Kidney glomerular epithelial cell (primary cell): ENCODE results near the gene LARP4B.
"Not testable (repeated sequence)": the region's sequence is repeated elsewhere in the genome, so short reads cannot be mapped to it uniquely, and the experiment has no call there.

Experiments
- DNase-seq: peaks from one replicate; lab custom pipeline; 2025; lab: John Stamatoyannopoulos, UW

Gene LARP4B

DNA sequence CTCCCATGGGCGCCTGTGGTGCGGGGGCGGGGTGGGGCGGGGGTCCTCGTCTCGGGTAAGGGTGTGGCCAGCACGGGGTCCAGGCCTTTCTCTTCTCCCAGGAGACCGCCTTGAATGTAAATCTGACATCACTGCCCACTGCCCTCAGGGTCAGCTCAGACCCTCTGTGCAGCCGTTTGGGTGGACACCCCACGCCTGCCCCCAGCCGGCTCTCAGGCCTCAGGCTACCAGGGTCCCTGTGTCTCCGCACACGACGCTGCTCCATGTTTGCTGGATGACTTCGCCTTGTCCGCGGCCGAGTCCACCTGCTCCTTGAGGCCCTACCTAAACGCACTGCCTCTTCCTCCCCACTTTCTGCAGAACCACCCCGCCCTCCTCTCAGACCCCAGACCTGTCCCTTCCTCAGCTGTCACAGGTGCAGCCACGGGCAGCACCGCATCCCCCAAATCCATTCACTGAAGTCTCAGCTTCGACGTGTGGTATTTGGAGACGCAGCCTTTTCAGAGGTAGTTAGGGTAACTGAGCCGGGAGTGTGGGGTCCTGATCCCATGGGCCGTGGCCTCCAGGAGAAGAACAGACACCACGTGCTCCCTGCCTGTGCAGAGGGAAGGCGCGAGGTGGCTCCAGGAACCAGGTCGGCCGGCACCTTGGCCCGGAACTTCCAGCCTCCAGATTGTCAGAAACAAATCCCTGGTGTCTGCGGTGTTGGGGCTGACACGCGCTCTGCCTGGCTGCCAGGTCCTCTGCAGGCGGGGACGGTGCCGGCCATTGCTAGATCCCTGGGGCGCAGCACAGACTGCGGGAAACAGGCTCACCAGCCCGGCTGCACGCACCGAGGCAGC, 144.7 kb downstream of the LARP4B start:
- no peak for DNase-seq

DNA sequence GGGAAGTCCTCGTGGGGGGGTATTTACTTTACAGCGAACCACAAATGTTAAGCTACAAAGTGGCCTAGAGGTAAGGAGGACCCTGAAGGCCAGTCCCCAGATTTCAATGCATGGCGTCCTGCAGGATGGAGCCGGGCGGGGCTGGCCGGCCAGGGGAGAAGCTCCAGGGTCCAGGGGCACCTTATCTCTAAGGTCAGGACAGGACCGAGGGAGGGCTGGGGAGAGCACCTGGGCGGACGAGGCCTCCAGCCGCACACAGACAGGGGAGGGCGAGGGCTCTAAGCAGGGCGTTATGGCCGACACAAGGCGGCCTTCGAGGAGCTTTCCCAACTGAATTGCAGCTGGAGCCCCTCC, 145.7 kb downstream of the LARP4B start:
- no peak for DNase-seq

DNA sequence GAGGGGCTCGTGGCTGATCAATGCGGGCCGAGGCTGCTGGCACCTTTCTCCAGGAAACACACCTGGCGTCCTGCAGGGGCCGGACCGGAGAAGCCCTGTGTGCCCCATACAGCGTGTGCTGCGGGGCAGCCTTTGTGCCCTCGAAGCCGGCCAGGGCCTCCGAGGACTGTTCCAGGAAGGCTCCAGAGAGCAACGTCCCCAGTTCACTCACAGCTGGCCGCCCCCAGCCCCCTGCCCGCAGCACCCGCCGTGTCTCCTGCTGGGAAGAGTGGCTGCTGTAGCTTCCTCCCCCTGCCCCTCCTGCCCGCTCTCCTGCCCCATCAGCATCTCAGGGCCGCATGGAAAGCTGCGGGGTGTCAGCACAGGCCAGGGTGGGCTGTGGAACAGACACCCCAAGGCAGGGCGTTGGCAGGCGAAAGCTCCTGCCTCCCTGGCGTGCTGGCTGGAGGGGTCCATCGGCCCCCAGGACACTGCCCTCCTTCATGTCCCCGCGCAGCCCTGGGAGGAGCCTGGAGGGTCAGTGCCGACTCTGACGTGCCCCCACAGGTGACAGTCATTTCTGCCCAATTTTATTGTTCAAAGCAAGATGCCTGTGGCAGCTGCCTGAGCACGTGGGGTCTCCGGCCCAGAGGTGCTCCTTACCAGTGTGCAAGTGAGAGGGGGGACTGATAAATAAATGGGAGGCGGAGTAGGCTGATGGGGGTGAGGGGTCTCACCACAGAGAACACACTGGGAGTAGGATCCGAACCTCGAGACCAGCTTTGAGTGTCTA, 146.2 kb downstream of the LARP4B start:
- no peak for DNase-seq

DNA sequence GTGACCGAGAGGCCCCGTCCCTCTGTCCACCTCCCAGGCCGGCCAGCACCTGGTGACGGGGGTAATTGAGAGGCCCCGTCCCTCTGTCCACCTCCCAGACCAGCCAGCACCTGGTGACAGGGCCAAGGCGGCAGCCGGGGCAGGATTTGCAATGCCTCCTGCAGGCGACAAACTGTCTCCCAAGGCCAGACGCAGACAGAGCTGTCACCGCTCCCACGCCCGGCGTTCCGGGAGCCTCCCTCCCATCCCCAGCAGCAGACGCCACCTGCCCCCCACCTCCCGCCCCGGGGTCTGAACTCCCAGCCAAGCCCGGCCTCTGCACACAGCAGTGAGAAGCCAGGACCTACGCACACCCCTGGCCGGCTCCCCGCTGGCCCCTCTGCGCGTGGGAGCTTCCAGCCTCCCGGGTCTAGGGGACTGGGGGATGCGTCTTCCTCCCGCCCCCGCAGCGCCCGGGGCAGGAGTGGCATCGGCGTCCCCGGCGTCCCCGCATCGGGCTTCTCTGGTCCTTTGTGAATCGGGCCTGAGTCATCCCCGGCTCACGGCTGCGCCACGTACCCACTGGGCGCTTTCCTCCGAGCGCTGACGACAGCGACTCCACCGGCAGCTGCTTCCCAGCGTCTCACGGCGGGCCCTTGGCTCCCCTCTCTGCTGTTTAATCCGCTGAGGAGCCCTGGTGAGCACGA, 147.0 kb downstream of the LARP4B start:
- peak; percentile 41 for DNase-seq

DNA sequence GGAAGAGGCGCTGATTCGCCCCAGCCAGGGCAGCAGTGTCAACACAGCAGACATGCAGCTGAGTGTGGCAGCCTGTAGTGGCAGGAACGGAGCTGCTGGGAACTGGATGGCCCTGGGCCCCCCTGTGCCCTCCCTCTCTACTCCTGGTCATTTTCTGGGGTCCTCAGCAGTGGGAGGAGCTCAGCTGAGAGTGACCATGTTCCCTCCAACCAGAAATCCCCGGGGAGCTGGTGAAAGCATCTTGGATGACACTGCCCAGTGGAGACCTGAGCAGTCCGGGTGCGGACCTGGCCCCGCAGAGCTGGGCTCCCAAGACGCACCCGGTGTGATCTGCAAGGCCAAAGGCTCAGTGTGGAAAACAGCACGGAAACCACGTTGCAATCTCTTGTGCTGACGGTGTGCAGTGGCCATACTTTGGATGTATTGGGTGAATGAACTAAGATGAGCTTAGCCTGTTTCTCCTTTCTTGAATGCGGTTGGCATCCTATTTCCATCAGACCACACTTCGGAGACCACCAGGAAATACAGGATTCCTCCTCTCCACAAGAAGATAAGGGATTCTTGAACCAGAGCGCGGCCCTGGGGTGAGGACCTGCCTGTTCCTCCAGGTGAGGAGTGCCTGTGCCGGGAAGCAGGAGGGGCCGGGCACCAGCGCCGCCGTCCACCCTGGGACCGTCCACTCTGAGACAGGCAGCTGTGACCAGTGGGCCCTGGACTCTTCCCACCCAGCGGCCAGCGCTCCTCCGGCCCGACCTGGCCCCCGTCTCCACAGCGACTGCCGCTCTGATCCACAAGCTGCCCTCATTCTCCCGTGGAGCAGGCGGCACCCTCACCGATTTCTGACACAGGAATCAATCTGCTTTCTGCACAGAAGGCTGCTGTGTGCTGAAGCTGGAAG, 148.5 kb downstream of the LARP4B start:
- DNase-seq, result no peak

DNA sequence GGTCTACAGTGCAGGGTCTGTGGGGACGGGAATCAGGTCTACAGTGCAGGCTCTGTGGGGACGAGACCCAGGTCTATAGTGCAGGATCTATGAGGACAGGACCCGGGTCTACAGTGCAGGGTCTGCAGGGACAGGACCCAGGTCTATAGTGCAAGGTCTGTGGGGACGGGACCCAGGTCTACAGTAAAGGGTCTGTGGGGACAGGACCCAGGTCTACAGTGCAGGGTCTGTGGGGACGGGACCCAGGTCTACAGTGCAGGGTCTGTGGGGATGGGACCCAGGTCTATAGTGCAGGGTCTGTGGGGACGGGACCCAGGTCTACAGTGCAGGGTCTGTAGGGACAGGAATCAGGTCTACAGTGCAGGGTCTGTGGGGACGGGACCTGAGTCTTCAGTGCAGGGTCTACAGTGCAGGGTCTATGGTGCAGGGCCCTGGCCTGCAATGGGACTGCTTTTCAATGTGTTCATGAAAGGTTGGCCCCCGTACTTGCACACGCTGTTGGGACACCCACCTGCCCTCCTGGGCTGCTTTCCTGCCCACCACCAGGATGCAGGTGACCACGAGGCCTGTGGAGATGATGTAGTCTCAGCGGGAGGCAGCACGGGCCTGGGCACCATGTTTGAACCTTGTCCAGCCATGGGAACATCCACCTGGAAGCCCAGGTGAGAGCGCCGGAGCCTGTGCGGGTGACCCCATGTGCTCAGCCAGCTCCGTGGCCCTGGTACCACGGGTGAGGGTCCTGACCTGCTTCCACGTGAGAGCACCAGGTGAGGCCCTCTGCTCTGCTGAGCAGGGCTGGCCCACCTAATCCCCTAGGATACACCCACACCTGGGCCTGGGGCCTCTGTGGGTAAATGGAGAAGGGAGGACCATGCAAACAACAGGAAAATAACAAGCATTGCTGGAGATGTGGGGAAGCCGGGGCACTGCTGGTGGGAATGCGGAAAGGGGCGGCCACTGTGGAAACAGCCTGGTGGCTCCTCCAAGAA, 150.7 kb downstream of the LARP4B start:
- DNase-seq, result no peak

DNA sequence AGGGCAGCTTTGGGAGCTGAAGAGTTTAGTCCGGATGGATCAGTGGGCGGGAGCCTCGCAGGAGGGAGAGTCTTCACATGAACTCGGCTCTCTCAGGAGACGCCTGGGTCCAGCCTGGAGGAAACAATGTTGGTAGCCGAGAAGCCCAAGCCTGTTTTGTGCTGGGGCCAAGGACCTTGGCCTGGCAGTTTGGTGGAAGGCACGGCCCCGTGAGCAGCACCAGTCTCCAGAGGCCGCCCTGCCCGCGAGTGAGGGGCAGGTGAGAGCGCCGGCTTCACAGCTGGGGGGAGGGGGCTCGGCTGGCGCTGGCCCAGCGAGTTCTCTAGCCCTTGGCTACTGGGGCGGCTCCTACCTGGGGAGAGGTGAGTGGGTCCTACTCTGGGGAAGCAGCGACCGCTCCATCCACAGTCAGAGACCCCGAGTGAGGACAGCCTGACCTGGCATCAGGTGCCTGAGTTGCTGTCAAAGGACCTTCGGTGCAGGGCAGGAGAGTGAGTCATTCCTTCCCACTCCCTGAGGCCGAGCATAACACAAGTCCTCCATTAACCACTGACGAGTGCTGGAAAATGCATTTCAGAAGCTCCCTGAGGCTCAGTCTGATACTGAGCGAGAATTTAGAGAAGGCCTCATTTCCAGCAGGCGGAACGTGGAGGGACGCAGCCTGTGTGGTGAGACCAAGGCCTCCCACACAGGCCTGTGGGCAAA, 152.7 kb downstream of the LARP4B start:
- DNase-seq, result no peak

DNA sequence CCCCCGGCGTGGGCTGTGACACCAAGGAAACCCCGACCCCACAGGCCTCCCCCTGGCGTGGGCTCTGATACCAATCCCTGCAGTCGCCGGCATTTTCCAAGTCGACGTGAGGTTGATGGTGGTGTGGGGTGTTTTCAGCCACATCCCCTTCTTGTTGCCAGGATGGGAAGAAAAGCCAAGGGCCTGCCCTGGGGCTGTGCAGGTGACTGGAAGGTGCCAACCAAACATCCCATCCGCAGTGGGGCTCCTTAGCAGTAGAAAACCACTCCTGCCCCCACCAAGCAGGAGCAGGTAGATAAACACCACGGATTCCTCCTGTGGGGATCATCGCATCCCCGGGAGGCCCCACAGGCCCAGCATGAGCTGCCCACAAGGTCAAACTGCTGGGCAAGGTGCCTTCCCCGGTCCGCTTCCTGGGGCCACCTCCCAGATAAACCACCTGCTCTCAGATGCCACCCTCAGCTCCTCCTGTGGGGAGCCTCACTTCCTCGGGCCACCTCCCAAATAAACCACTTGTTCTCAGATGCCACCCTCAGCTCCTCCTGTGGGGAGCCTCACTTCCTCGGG, 153.5 kb downstream of the LARP4B start:
- no peak for DNase-seq

DNA sequence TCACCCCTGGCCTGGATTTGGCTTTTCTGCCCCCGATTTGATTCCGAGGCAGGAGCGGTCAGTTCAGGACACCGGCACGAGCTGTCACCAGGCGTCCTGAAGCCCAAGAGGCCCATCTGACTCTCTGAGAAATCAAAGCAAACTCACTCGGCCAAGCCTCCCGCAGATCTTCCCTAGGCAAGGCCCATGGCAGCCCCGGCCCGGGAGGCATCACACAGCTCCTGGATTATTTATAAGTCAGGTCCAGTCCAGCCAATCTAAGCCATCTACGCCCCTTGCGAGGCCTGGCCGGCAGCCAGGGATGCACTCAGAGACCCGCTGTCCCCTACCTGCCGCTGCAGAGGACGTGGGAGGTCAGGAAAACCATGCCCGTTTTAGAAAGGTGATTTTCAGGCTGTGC, 154.7 kb downstream of the LARP4B start:
- DNase-seq, result no peak

DNA sequence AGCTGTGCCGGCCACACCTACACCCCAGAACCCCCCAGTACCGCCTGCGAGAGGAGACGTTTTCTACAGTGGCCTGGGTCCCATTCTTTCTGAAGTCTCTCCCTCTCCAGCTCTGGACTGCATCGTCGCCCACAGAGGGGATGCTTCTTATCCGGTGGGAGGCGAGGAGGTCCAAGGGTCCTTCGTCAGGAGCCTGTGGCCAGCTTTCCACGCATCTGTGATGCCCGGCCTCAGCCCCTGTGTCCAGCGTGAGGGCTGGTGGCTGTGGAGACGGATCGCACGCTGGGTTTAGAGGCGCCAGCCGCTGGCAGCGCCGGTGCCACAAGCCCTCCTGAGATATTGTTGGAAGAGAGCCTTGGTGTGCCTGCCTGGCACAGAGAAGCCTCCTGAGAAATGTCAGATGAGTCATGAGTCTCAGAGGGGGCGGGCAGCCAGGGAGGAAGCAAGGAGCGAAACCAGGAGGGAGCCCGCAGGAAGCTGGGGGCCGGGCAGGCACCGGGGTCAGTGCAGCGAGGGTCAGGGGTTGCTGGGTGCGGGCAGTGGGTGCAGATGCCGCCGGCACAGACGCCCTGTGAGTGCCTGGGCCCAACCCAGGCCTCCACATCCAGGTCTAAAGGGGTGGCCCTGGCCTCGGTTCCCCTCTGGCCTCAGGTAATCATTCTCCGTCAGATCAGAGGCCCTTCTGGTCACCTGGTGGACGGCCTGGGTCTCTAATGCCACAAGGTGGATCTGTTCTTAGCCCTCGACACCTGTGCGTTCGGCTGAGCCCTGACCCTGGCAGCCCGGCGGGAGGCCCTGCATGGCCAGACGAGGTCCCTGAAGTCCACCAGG, 156.0 kb downstream of the LARP4B start:
- DNase-seq, result peak; percentile 56

DNA sequence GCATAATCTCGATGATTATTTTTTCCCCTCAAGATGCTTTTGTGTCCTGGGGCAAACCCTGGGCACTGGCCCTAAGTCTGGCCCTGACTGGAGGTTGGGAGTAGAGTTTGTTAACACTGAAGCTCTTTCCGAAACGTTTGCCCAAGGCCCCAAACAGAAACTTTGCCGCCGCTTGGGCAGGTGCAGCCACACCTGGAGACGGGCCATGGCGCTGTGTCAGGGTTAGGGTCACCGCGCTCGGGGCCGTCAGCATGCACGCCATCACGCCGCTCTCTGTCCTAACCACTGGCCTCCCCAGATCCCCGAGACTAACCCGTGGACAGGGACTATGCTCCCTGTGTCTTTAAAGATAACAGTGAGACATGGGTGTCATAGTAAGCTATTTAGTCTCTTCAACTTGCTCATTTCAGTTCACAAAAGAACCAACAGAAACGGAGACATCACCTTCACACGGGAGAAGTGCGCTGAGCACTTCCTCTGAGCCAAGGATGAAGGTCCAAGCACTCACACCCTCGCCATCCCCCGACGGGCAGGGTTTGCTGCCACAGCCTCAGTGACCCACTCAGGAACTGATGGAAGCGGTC, 156.8 kb downstream of the LARP4B start:
- no peak for DNase-seq

DNA sequence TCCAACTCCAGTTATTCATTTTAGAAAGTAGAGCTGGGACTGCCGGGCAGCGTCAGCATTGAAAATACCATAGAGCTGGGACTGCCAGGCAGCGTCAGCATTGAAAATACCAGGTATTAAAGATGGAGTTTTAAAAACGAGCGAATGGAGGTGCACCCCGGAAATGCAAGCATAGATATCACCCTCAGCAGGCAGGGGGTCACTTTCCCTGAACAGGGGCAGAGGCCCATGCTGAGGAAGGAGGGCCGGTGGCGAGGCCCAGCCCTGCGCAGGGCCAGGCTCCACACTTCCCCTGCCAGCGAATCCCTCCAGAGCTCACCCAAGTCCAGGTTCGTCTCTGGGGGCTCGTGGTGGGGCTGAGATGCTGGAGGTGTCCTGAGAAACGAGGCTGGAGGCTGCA, 157.3 kb downstream of the LARP4B start:
- no peak for DNase-seq

DNA sequence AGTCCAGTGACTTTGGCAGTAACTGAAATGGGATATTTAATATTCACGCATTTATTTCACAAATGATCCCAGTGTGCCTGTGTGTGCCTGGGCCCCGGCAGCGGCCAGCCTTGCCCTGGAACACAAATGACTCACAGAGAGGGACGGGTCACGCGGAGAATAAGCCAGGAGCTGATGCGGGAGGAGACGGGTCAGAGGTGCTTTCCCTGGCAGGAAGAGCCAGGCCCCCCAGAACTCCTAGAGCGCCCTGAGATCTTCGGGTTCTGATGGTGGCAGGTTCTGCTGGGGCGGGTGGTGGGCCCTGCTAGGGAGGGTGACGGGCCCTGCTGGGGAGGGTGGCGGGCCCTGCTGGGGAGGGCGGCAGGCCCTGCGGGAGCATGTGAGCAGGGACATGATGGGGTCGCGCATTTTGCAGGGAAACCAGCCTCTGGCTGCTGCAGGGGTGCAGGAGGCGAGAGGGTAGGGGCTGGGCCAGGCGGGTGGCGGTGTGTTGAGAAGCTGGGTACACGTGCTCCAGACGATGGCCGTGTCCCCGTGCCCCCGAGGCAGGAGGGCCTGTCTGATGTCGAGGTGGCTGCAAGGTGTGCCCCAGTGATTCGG, 157.8 kb downstream of the LARP4B start:
- no peak for DNase-seq

DNA sequence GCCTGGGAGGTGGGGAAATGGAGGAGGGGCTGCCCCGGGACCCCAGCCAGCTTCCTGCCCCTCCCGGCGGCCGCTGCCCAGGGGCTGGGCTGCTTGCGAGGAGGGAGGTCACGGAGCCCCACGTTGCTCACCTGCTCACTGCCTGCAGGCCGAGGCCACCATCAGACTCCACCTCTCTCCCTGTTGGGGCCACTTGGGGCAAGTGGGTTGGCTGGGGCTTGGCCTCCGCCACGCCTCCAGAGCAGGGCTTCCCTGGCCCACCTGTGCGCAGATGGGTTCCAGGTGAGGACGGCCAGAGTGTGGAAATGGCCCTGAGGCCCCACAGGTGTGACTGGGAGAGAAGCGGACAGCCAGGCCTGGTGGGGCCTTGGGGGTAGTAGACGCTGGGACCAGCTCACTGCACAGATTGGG, 159.3 kb downstream of the LARP4B start:
- no peak for DNase-seq

DNA sequence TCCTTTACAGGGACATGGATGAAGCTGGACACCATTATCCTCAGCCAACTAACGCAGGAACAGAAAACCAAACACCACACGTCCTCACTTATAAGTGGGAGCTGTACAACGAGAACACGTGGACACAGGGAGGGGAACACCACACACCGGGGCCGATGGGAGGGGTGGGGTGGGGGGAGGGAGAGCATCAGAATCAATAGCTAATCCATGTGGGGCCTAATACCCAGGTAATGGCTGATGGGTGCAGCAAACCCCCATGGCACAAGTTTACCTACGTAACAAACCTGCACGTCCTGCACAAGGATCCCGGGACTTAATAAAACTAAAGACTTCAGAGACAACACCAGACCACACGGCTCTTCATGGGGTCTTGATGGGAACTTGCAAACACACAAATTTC, 159.9 kb downstream of the LARP4B start:
- DNase-seq, result no peak

DNA sequence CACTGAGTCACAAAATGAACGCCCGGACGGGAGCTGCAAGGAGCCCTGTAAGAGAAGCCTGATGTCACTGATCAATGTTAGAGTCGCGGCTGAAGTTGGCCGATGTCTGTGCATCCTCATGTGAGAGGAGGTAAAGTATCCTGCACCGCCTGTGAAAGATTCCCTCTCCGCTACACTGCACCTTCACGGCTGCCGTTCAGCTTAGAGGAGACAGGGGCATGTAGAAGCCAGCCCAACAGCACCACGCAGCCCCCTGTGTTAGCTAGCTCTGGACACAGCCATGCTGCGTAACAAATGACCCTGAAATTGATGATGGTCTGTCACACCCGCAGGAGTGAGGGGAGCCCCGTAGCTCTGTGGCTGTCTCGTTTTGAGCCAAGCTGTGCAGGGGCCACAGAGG, 160.5 kb downstream of the LARP4B start:
- no peak for DNase-seq

DNA sequence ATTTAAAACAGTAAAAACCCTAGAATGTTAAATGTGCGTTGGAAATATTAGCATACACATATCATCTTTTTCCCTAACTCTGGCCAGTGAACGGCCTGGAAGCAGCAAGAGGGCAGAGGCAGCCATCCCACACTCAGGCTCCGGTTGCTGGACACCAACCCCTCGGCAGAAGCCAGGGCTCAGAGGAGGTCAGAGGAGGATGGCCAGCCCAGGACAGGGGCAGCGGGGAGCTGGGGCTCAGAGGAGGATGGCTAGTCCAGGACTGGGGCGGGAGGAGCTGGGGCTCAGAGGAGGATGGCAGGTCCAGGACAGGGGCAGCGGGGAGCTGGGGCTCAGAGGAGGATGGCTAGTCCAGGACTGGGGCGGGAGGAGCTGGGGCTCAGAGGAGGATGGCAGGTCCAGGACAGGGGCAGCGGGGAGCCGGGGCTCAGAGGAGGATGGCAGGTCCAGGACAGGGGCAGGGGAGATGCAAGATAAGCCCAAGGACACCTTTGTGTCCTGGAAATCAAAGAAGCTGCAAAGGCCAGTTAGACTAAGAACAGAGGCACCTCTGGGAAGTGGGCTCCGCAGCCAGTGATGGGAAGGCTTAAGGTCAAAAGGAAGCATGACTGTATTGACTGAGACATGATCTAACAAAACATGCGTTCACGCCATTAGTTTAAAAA, 161.3 kb downstream of the LARP4B start:
- not testable (repeated sequence) for DNase-seq
